Fibroblast of pulmonary artery (primary cell): Measurements from ENCODE around the gene CRYBB1.

ENCODE experiments used
- DNase-seq: peaks from one replicate; pipeline ENCODE4 v3.0.0-alpha.2; 2010; ENCODE audit warnings: low read depth
- H3K4me3 ChIP-seq: replicated peaks from 2 replicates; pipeline ENCODE4 v1.5.1; 2011; ENCODE audit warnings: low read depth, mild to moderate bottlenecking, control low read depth, low read length, moderate library complexity
- CTCF ChIP-seq: IDR thresholded peaks from 2 replicates; pipeline ENCODE4 v1.5.1; 2011; ENCODE audit warnings: mild to moderate bottlenecking, control low read depth, low read length, inconsistent platforms; ENCODE audit errors: missing control alignments

Gene CRYBB1

GRCh38 chr22:26570864-26571525 is 46.8 kb downstream of the CRYBB1 start:
- no peak for TF ChIP-seq CTCF
- H3K4me3 ChIP-seq = no peak overlapping the region
- no peak for DNase-seq

GRCh38 chr22:26570115-26570514 is 47.7 kb downstream of the CRYBB1 start:
- no peak overlapping the region for H3K4me3 ChIP-seq
- no peak for TF ChIP-seq CTCF
- no peak for DNase-seq

DNA sequence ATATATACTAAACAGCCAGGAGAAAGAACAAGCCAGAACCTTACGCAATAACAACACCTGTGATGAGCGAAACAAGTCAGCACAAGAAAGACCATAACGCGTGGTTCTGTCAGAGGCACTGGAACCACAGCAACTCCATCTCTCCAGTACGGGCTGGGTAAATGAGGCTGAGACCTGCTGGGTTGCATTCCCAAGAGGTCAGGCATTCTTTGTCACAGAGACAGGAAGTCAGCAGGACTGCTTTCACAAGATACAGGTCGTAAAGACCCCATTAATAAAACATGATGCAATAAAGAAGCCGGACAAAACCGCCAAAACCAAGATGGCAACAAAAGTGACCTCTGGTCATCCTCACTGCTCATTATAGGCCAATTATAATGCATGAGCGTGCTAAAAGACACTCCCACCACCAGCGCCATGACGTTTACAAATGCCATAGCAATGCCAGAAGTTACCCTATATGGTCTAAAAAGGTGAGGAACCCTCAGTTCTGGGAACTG is 49.6 kb downstream of the CRYBB1 start:
- TF ChIP-seq CTCF = no peak
- DNase-seq = no peak
- no peak overlapping the region for H3K4me3 ChIP-seq

GRCh38 chr22:26567610-26568009 is 50.2 kb downstream of the CRYBB1 start:
- no peak overlapping the region for H3K4me3 ChIP-seq
- TF ChIP-seq CTCF = no peak
- no peak for DNase-seq

- no peak for DNase-seq
- H3K4me3 ChIP-seq = no peak overlapping the region
- TF ChIP-seq CTCF = no peak
Observed at GRCh38 chr22:26566994-26567393, 50.8 kb downstream of the CRYBB1 start.

DNA sequence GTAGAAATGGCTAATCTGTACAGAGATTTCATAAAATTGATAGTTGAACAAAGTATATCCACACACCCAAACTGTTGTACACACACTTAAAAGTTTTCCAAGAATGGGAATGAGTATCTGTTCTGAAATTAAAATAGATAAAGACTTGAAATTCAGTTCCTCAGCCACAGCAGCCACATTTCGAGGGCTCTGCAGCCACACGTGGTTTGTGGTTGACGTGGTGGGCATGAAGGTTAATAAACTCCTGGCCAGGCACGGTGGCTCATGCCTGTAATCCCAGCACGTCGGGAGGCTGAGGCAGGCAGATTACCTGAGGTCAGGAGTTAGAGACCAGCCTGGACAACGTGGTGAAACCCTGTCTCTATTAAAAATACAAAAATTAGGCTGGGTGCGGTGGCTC is 51.9 kb downstream of the CRYBB1 start:
- no peak for DNase-seq
- no peak overlapping the region for H3K4me3 ChIP-seq
- no peak for TF ChIP-seq CTCF

GRCh38 chr22:26565181-26565580 is 52.6 kb downstream of the CRYBB1 start:
- DNase-seq = no peak
- H3K4me3 ChIP-seq = no peak overlapping the region
- TF ChIP-seq CTCF = no peak
